ENCODE data around the gene PAPSS2. TPM values are rescaled to one million over a fixed set of nuclear protein-coding genes. Genes with fewer than 3 reads are reported as not detected.
A peak's percentile ranks its signal among the peaks of the same experiment; 100 is the strongest.

The PAPSS2 gene
- total RNA-seq, 1 experiment from 2014 or later: 9.9 TPM

GRCh38 chr10:87750001-87750671 is 90.5 kb downstream of the PAPSS2 start:
- no peak for DNase-seq (ENCODE audit: low read depth)

GRCh38 chr10:87750817-87751216 is 91.1 kb downstream of the PAPSS2 start:
- no peak for DNase-seq (ENCODE audit: low read depth)

- DNase-seq (ENCODE audit: low read depth): no peak
These were observed 91.6 kb downstream of the PAPSS2 start for GRCh38 chr10:87751274-87751673.

GRCh38 chr10:87752566-87752965 is 92.9 kb downstream of the PAPSS2 start:
- no peak for DNase-seq (ENCODE audit: low read depth)

GRCh38 chr10:87753995-87754866 is 94.6 kb downstream of the PAPSS2 start:
- DNase-seq (ENCODE audit: low read depth): no peak

- no peak for DNase-seq (ENCODE audit: low read depth)
These were observed 98.0 kb downstream of the PAPSS2 start for GRCh38 chr10:87757685-87758084.

- DNase-seq (ENCODE audit: low read depth): no peak
These were observed 99.9 kb downstream of the PAPSS2 start for GRCh38 chr10:87759551-87759950.

- DNase-seq (ENCODE audit: low read depth): no peak
These were observed 100.7 kb downstream of the PAPSS2 start for GRCh38 chr10:87760195-87760905.

GRCh38 chr10:87761153-87761552 is 101.5 kb downstream of the PAPSS2 start:
- no peak for DNase-seq (ENCODE audit: low read depth)

GRCh38 chr10:87761892-87762291 is 102.2 kb downstream of the PAPSS2 start:
- DNase-seq (ENCODE audit: low read depth): peak; percentile 60

- DNase-seq (ENCODE audit: low read depth): no peak
These were observed 103.6 kb downstream of the PAPSS2 start for GRCh38 chr10:87763086-87763861.

GRCh38 chr10:87764072-87764934 is 104.6 kb downstream of the PAPSS2 start:
- no peak for DNase-seq (ENCODE audit: low read depth)

GRCh38 chr10:87765666-87766376 is 106.1 kb downstream of the PAPSS2 start:
- DNase-seq (ENCODE audit: low read depth): no peak

- DNase-seq (ENCODE audit: low read depth): peak; percentile 35
These were observed 107.6 kb downstream of the PAPSS2 start for GRCh38 chr10:87767253-87767652.

- no peak for DNase-seq (ENCODE audit: low read depth)
These were observed 112.3 kb downstream of the PAPSS2 start for GRCh38 chr10:87771871-87772500.

- DNase-seq (ENCODE audit: low read depth): no peak
These were observed 116.1 kb downstream of the PAPSS2 start for GRCh38 chr10:87775766-87776165.

- no peak for DNase-seq (ENCODE audit: low read depth)
These were observed 116.7 kb downstream of the PAPSS2 start for GRCh38 chr10:87776328-87776727.

GRCh38 chr10:87781545-87781944 is 121.9 kb downstream of the PAPSS2 start:
- no peak for DNase-seq (ENCODE audit: low read depth)

GRCh38 chr10:87782721-87783120 is 123.0 kb downstream of the PAPSS2 start:
- no peak for DNase-seq (ENCODE audit: low read depth)

GRCh38 chr10:87786421-87786820 is 126.7 kb downstream of the PAPSS2 start:
- DNase-seq (ENCODE audit: low read depth): no peak
